IMR-90 (cell line): ENCODE data around the gene SS18L1. TPM values are rescaled to one million over a fixed set of nuclear protein-coding genes. Genes with fewer than 3 reads are reported as not detected.

ENCODE experiments used
- ATAC-seq: fragments of 200-7000 bp; cut with Tn5 transposase; 2 replicates; pipeline ENCODE4 v1.9.1; 2020; ENCODE audit warnings: low read depth, mild to moderate bottlenecking, moderate library complexity
- BruUV-seq: library from RNA; stranded (reverse); fragments of 400-500 nt; replicated peaks from 2 replicates; lab custom pipeline; 2021; lab: Mats Ljungman, UMichigan
- CTCF ChIA-PET: fragments of 300-600 bp; formaldehyde crosslinking; extraction: SDS; loops from one replicate; lab custom pipeline; 2021; ENCODE audit warnings: antibody characterized with exemption; lab: Yijun Ruan, JAX
- POLR2A ChIA-PET: fragments of 300-600 bp; sonication (Branson Sonifier 250); formaldehyde crosslinking; loops from one replicate; lab custom pipeline; 2022; ENCODE audit warnings: antibody characterized with exemption; ENCODE audit not compliant: unreplicated experiment; lab: Charles Lee
- DNase-seq: peaks from one replicate; pipeline ENCODE4 v3.0.0; 2013
- H2AFZ ChIP-seq: replicated peaks from 2 replicates; pipeline ENCODE3; 2013; ENCODE audit warnings: low read length, mild to moderate bottlenecking; ENCODE audit not compliant: poor library complexity
- H2AK5ac ChIP-seq: 2 replicates; pipeline ENCODE4 v1.6.1; 2013; ENCODE audit warnings: low read depth, low read length, inconsistent platforms
- H2AK9ac ChIP-seq: replicated peaks from 2 replicates; pipeline ENCODE3; 2013; ENCODE audit warnings: mild to moderate bottlenecking, low read depth, low read length, moderate library complexity; ENCODE audit not compliant: poor library complexity
- H2BK120ac ChIP-seq: 2 replicates; pipeline ENCODE4 v1.6.1; 2013; ENCODE audit warnings: low read depth, low read length, inconsistent platforms
- H2BK15ac ChIP-seq: 3 replicates; pipeline ENCODE4 v1.6.1; 2013; ENCODE audit warnings: low read depth, low read length, inconsistent platforms
- H2BK20ac ChIP-seq: 2 replicates; pipeline ENCODE4 v1.6.1; 2013; ENCODE audit warnings: low read depth, mild to moderate bottlenecking, inconsistent platforms, low read length, moderate library complexity
- H2BK5ac ChIP-seq: 2 replicates; pipeline ENCODE4 v1.6.1; 2013; ENCODE audit warnings: mild to moderate bottlenecking, low read depth, low read length, inconsistent platforms; ENCODE audit not compliant: poor library complexity, severe bottlenecking
- H3K14ac ChIP-seq: replicated peaks from 2 replicates; pipeline ENCODE4 v1.6.1; 2013; ENCODE audit warnings: low read depth, low read length, inconsistent platforms
- H3K18ac ChIP-seq: 2 replicates; pipeline ENCODE4 v1.6.1; 2013; ENCODE audit warnings: low read depth, low read length, control low read depth
- H3K23ac ChIP-seq: 2 replicates; pipeline ENCODE4 v1.6.1; 2013; ENCODE audit warnings: low read depth, low read length, inconsistent platforms
- H3K27ac ChIP-seq: 2 replicates; pipeline ENCODE4 v1.5.1; 2013; ENCODE audit warnings: mild to moderate bottlenecking, control low read depth, low read length; ENCODE audit not compliant: insufficient read depth
- H3K27me3 ChIP-seq: 2 replicates; pipeline ENCODE4 v1.6.1; 2013; ENCODE audit warnings: low read length; ENCODE audit not compliant: control insufficient read depth, insufficient read depth
- H3K36me3 ChIP-seq: 2 replicates; pipeline ENCODE4 v1.6.1; 2013; ENCODE audit warnings: low read length, mixed read lengths; ENCODE audit not compliant: control insufficient read depth, insufficient read depth
- H3K4ac ChIP-seq: 2 replicates; pipeline ENCODE4 v1.6.1; 2013; ENCODE audit warnings: low read depth, low read length, inconsistent platforms
- H3K4me1 ChIP-seq: 2 replicates; pipeline ENCODE4 v1.6.1; 2013; ENCODE audit warnings: low read length, mixed read lengths; ENCODE audit not compliant: control insufficient read depth, insufficient read depth
- H3K4me2 ChIP-seq: 2 replicates; pipeline ENCODE4 v1.6.1; 2013; ENCODE audit warnings: low read depth, mild to moderate bottlenecking, control low read depth, low read length, moderate library complexity
- H3K4me3 ChIP-seq: 2 replicates; pipeline ENCODE4 v1.5.1; 2013; ENCODE audit warnings: low read depth, mild to moderate bottlenecking, control low read depth, low read length, moderate library complexity; ENCODE audit not compliant: insufficient read depth
- H3K56ac ChIP-seq: 2 replicates; pipeline ENCODE4 v1.6.1; 2013; ENCODE audit warnings: low read length, inconsistent platforms; ENCODE audit not compliant: insufficient read depth; ENCODE audit errors: extremely low read depth
- H3K79me1 ChIP-seq, 2 experiments: 2 replicates each; pipeline ENCODE4 v1.6.1; 2013; ENCODE audit warnings: low read length in 2 of 2, inconsistent platforms in 1 of 2, low read depth in 1 of 2
- H3K9ac ChIP-seq: 2 replicates; pipeline ENCODE4 v1.6.1; 2013; ENCODE audit warnings: low read depth, low read length, control low read depth
- H3K9me1 ChIP-seq: 2 replicates; pipeline ENCODE4 v1.6.1; 2013; ENCODE audit warnings: low read length, inconsistent platforms; ENCODE audit not compliant: insufficient read depth
- H3K9me3 ChIP-seq: 2 replicates; pipeline ENCODE4 v1.6.1; 2013; ENCODE audit warnings: low read length; ENCODE audit not compliant: control insufficient read depth, insufficient read depth
- H4K20me1 ChIP-seq: 2 replicates; pipeline ENCODE4 v1.6.1; 2013; ENCODE audit warnings: low read length, inconsistent platforms; ENCODE audit not compliant: insufficient read depth
- H4K5ac ChIP-seq: 2 replicates; pipeline ENCODE4 v1.6.1; 2013; ENCODE audit warnings: mild to moderate bottlenecking, low read depth, low read length, control low read depth
- H4K8ac ChIP-seq, 2 experiments: 2 replicates each; pipeline ENCODE4 v1.6.1; 2013; ENCODE audit warnings: low read depth in 2 of 2, low read length in 2 of 2, control low read depth in 1 of 2, inconsistent platforms in 1 of 2
- H4K91ac ChIP-seq: 2 replicates; pipeline ENCODE4 v1.6.1; 2013; ENCODE audit warnings: low read depth, low read length, inconsistent platforms; ENCODE audit not compliant: insufficient read depth
- BHLHE40 ChIP-seq: fragments of 150-350 bp; IDR thresholded peaks from 2 replicates; pipeline ENCODE4 v1.6.1; 2016; ENCODE audit warnings: mild to moderate bottlenecking, low read depth, low read length
- CEBPB ChIP-seq: IDR thresholded peaks from 2 replicates; pipeline ENCODE4 v1.6.1; 2012; ENCODE audit warnings: low read depth, low read length, improper control_type of control experiment
- CHD1 ChIP-seq: IDR thresholded peaks from 2 replicates; pipeline ENCODE4 v1.6.1; 2012; ENCODE audit warnings: low read depth, low read length, improper control_type of control experiment
- CTCF ChIP-seq: conservative IDR thresholded peaks from 2 replicates; pipeline ENCODE4 v1.5.1; 2012; ENCODE audit warnings: mild to moderate bottlenecking, low read depth, low read length, improper control_type of control experiment
- ELK1 ChIP-seq: fragments of 150-350 bp; IDR thresholded peaks from 2 replicates; pipeline ENCODE4 v1.6.1; 2016; ENCODE audit warnings: low read depth, mild to moderate bottlenecking, low read length, moderate library complexity, borderline replicate concordance
- FOS ChIP-seq: fragments of 150-350 bp; IDR thresholded peaks from 2 replicates; pipeline ENCODE4 v1.6.1; 2016; ENCODE audit warnings: low read depth, low read length
- MAFK ChIP-seq: IDR thresholded peaks from 2 replicates; pipeline ENCODE4 v1.6.1; 2012; ENCODE audit warnings: low read depth, low read length, improper control_type of control experiment
- MAZ ChIP-seq: IDR thresholded peaks from 2 replicates; pipeline ENCODE4 v1.6.1; 2012; ENCODE audit warnings: low read depth, mild to moderate bottlenecking, low read length, improper control_type of control experiment, moderate library complexity, borderline replicate concordance
- MXI1 ChIP-seq: IDR thresholded peaks from 2 replicates; pipeline ENCODE4 v1.6.1; 2012; ENCODE audit warnings: low read depth, mild to moderate bottlenecking, low read length, moderate library complexity, borderline replicate concordance
- NFE2L2 ChIP-seq: fragments of 150-350 bp; IDR thresholded peaks from 2 replicates; pipeline ENCODE4 v1.6.1; 2016; ENCODE audit warnings: low read depth, mild to moderate bottlenecking, low read length
- POLR2A ChIP-seq: IDR thresholded peaks from 2 replicates; pipeline ENCODE4 v1.6.1; 2012; ENCODE audit warnings: mild to moderate bottlenecking, low read depth, low read length
- RAD21 ChIP-seq: IDR thresholded peaks from 2 replicates; pipeline ENCODE4 v1.6.1; 2012; ENCODE audit warnings: low read length, improper control_type of control experiment
- RCOR1 ChIP-seq: IDR thresholded peaks from 2 replicates; pipeline ENCODE4 v1.6.1; 2012; ENCODE audit warnings: mild to moderate bottlenecking, low read length, improper control_type of control experiment; ENCODE audit not compliant: insufficient replicate concordance
- RFX5 ChIP-seq: IDR thresholded peaks from 2 replicates; pipeline ENCODE4 v1.8.0; 2012; ENCODE audit warnings: low read depth, mild to moderate bottlenecking, low read length, moderate library complexity
- SMC3 ChIP-seq: fragments of 150-350 bp; IDR thresholded peaks from 2 replicates; pipeline ENCODE4 v1.6.1; 2016; ENCODE audit warnings: low read depth, mild to moderate bottlenecking, antibody characterized with exemption, low read length, moderate library complexity
- USF2 ChIP-seq: fragments of 150-350 bp; IDR thresholded peaks from 2 replicates; pipeline ENCODE4 v1.6.1; 2017; ENCODE audit warnings: mild to moderate bottlenecking, antibody characterized with exemption, low read length, low read depth
- WGBS, 2 experiments: methylation state at CpG; one replicate each; pipeline versions ENCODE4 v1.1.5 to v1.1.7; 2013; ENCODE audit warnings: missing lambda C conversion rate in 2 of 2; ENCODE audit not compliant: insufficient read length in 1 of 2; ENCODE audit errors: extremely low coverage in 2 of 2; 5-methylcytosine and 5-hydroxymethylcytosine counted together
- dilution Hi-C: fragments of 300-500 bp; cut with HindIII; formaldehyde crosslinking; loops from one replicate; pipeline ENCODE4 v1.14.3; 2018; ENCODE audit warnings: low sequenced_read_pairs; ENCODE audit not compliant: unreplicated experiment
- in situ Hi-C: fragments of 300-500 bp; cut with MboI; formaldehyde crosslinking; loops from 3 replicates; pipeline ENCODE4 v1.14.3; 2019; ENCODE audit warnings: low sequenced_read_pairs, inconsistent platforms, mixed read lengths
- intact Hi-C: fragments of 100-400 bp; cut with micrococcal nuclease; formaldehyde crosslinking; loops from 2 replicates; pipeline ENCODE4 v1.10.0; 2022
- polyA plus RNA-seq, 3 experiments: library from polyadenylated mRNA; depleted of rRNA; stranded (reverse); fragments of >200 nt; gene quantifications; 2 replicates each; pipeline ENCODE4 v1.2.3, GENCODE V29; 2012; ENCODE audit warnings: low replicate concordance in 1 of 3
- total RNA-seq: library from RNA; depleted of rRNA; stranded (reverse); fragments of >200 nt; gene quantifications from 2 replicates; pipeline ENCODE4 v1.2.3, GENCODE V29; 2012

Gene SS18L1
- total and polyA plus RNA-seq, 2 of the 4 experiments (the other 2 are of a cell fraction), result 8.1 to 12.2 TPM

GRCh38 chr20:62104234-62104789 is 39.3 kb upstream of the SS18L1 start:
- no peak overlapping the region for H3K18ac ChIP-seq
- no peaks in the 10 kb centered on the region for H3K9me1 ChIP-seq
- no peak for ATAC-seq
- H4K8ac ChIP-seq, result no peak overlapping the region
- H2BK15ac ChIP-seq, result no peak overlapping the region
- no peak overlapping the region for H2AK5ac ChIP-seq
- dilution Hi-C loops (no loop called here), intact Hi-C loops (no loop called here), in situ Hi-C loops (no loop called here)
- no peak overlapping the region for H3K27ac ChIP-seq
- H3K4me3 ChIP-seq, result no peak overlapping the region
- no peaks in the 10 kb centered on the region for H4K20me1 ChIP-seq
- peaks cover 5% of the 10 kb centered on the region for H3K27me3 ChIP-seq
- no peak overlapping the region for H2BK120ac ChIP-seq
- no peak overlapping the region for H2AK9ac ChIP-seq
- CTCF ChIA-PET, result no interaction called here
- H3K4me1 ChIP-seq, result peaks cover 2% of the 10 kb centered on the region; the same call in 1 of the 2 replicates
- no TSS peak for BruUV-seq
- no peak for TF ChIP-seq RFX5
- no peak for TF ChIP-seq SMC3
- TF ChIP-seq CTCF, result no peak
- TF ChIP-seq RCOR1, result no peak
- TF ChIP-seq RAD21, result no peak
- no peak for TF ChIP-seq FOS
- no peak for TF ChIP-seq CHD1
- no peak for TF ChIP-seq NFE2L2
- no peak for TF ChIP-seq BHLHE40
- no peak for TF ChIP-seq USF2
- TF ChIP-seq MAFK, result no peak
- no peak for TF ChIP-seq POLR2A
- no peak for TF ChIP-seq CEBPB
- TF ChIP-seq ELK1, result no peak
- TF ChIP-seq MXI1, result no peak
- TF ChIP-seq MAZ, result no peak
- WGBS, 2 experiments, result 32% methylated on average over 8 of the region's 15 CpGs; no CpG with 5 or more reads in 1 of the 2 experiments
- no peak overlapping the region for H3K56ac ChIP-seq
- H3K9me3 ChIP-seq, result peaks cover 45% of the 10 kb centered on the region
- no peak overlapping the region for H3K14ac ChIP-seq
- H2BK20ac ChIP-seq, result no peak overlapping the region
- H2BK5ac ChIP-seq, result no peak overlapping the region
- H3K23ac ChIP-seq, result no peak overlapping the region
- no peak overlapping the region for H2AFZ ChIP-seq
- POLR2A ChIA-PET, result no interaction called here
- H3K4me2 ChIP-seq, result no peak overlapping the region
- H4K5ac ChIP-seq, result no peak overlapping the region
- DNase-seq, result no peak
- H4K91ac ChIP-seq, result no peak overlapping the region
- no peak overlapping the region for H3K4ac ChIP-seq
- H3K36me3 ChIP-seq, result no peaks in the 10 kb centered on the region
- no peak overlapping the region for H3K9ac ChIP-seq
- H3K79me1 ChIP-seq, result no peaks in the 10 kb centered on the region
